HEK293 (cell line): ENCODE measurements around the gene KRTAP19-2.

ENCODE experiments used
- CTCF ChIA-PET: fragments of 350-600 bp; formaldehyde crosslinking; extraction: SDS; loops from one replicate; lab custom pipeline; 2021; ENCODE audit warnings: antibody characterized with exemption; lab: Yijun Ruan, JAX
- POLR2A ChIA-PET: fragments of 300-600 bp; formaldehyde crosslinking; extraction: SDS; loops from one replicate; lab custom pipeline; 2020; ENCODE audit warnings: antibody characterized with exemption, inconsistent platforms; lab: Yijun Ruan, JAX
- H3K27ac ChIP-seq: fragments of 200-500 bp; sonication (Bioruptor generic); 2 replicates; pipeline ENCODE4 v1.5.1; 2014; ENCODE audit warnings: low read depth, low read length, control low read depth, inconsistent platforms; ENCODE audit errors: extremely low read depth
- H3K36me3 ChIP-seq, 2 experiments: fragments of 200-500 bp in 1 of 2; sonication (Bioruptor generic) in 1 of 2; 1 replicate in 1 of 2; 2 replicates in 1 of 2; pipeline ENCODE4 v1.5.1; 2014 to 2017; ENCODE audit warnings: inconsistent platforms in 2 of 2, low read length in 2 of 2; ENCODE audit not compliant: control insufficient read depth in 2 of 2, insufficient read depth in 1 of 2
- H3K4me1 ChIP-seq: fragments of 200-500 bp; sonication (Bioruptor generic); 2 replicates; pipeline ENCODE4 v1.5.1; 2014; ENCODE audit warnings: mild to moderate bottlenecking, low read length, inconsistent platforms; ENCODE audit not compliant: control insufficient read depth, insufficient read depth
- H3K4me3 ChIP-seq: 2 replicates; pipeline ENCODE4 v1.5.1; 2011; ENCODE audit warnings: low read depth, mild to moderate bottlenecking, control low read depth, low read length, moderate library complexity
- H3K9me3 ChIP-seq: fragments of 200-500 bp; sonication (Bioruptor generic); 2 replicates; pipeline ENCODE4 v1.5.1; 2014; ENCODE audit warnings: low read depth, low read length, inconsistent platforms; ENCODE audit not compliant: control insufficient read depth, insufficient read depth
- BCL11A ChIP-seq: fragments of 450-650 bp; formaldehyde crosslinking; IDR thresholded peaks from 2 replicates; pipeline ENCODE4 v1.5.1; 2016; ENCODE audit warnings: low read depth, missing biosample characterization, missing genetic modification characterization
- KLF10 ChIP-seq: fragments of 450-650 bp; IDR thresholded peaks from 2 replicates; pipeline ENCODE4 v1.5.1; 2018; ENCODE audit warnings: missing biosample characterization, mild to moderate bottlenecking, missing genetic modification characterization
- MEIS1 ChIP-seq: sonication (generic); formaldehyde crosslinking; IDR thresholded peaks from 2 replicates; pipeline ENCODE4 v1.8.1; 2022; ENCODE audit warnings: missing genetic modification reagents, mild to moderate bottlenecking, borderline replicate concordance
- SP7 ChIP-seq: fragments of 450-650 bp; formaldehyde crosslinking; IDR thresholded peaks from 2 replicates; pipeline ENCODE4 v1.5.1; 2016; ENCODE audit warnings: missing biosample characterization, missing genetic modification characterization
- ZNF112 ChIP-seq: fragments of 450-650 bp; formaldehyde crosslinking; IDR thresholded peaks from 2 replicates; pipeline ENCODE4 v1.5.0; 2017; ENCODE audit warnings: missing biosample characterization, missing genetic modification characterization
- ZNF169 ChIP-seq: fragments of 450-650 bp; formaldehyde crosslinking; IDR thresholded peaks from 2 replicates; pipeline ENCODE4 v1.5.1; 2016; ENCODE audit warnings: missing biosample characterization, missing genetic modification characterization
- ZNF274 ChIP-seq, 2 experiments: fragments of 200-500 bp in 1 of 2; fragments of 450-650 bp in 1 of 2; sonication (Bioruptor generic) in 1 of 2; formaldehyde crosslinking in 1 of 2; IDR thresholded peaks; 2 replicates each; pipeline versions ENCODE4 v1.5.1 to v1.6.1; 2014 to 2016; ENCODE audit warnings: borderline replicate concordance in 1 of 2, inconsistent platforms in 1 of 2, low read length in 1 of 2, missing biosample characterization in 1 of 2, missing genetic modification characterization in 1 of 2
- ZNF37A ChIP-seq: fragments of 450-650 bp; IDR thresholded peaks from 2 replicates; pipeline ENCODE4 v1.5.1; 2018; ENCODE audit warnings: missing biosample characterization, missing genetic modification characterization
- ZNF426 ChIP-seq: fragments of 450-650 bp; formaldehyde crosslinking; IDR thresholded peaks from 2 replicates; pipeline ENCODE4 v1.5.1; 2017; ENCODE audit warnings: missing biosample characterization, missing genetic modification characterization, mild to moderate bottlenecking, inconsistent platforms, moderate library complexity
- ZNF530 ChIP-seq: fragments of 450-650 bp; formaldehyde crosslinking; IDR thresholded peaks from 2 replicates; pipeline ENCODE4 v1.5.1; 2016; ENCODE audit warnings: low read depth, missing biosample characterization, missing genetic modification characterization
- ZNF658 ChIP-seq: fragments of 450-650 bp; formaldehyde crosslinking; IDR thresholded peaks from 2 replicates; pipeline ENCODE4; 2016; ENCODE audit warnings: missing biosample characterization, missing genetic modification characterization
- ZNF76 ChIP-seq: fragments of 450-650 bp; formaldehyde crosslinking; IDR thresholded peaks from 2 replicates; pipeline ENCODE4; 2016; ENCODE audit warnings: low read depth, missing biosample characterization, missing genetic modification characterization, borderline replicate concordance
- ZSCAN16 ChIP-seq: fragments of 450-650 bp; formaldehyde crosslinking; IDR thresholded peaks from 2 replicates; pipeline ENCODE4 v1.5.1; 2016; ENCODE audit warnings: missing biosample characterization, missing genetic modification characterization
- ZXDB ChIP-seq: fragments of 450-650 bp; formaldehyde crosslinking; IDR thresholded peaks from 2 replicates; pipeline ENCODE4 v1.5.1; 2016; ENCODE audit warnings: missing biosample characterization, missing genetic modification characterization
- TF ChIP-seq, protein P1 (sequence below): fragments of 450-650 bp; formaldehyde crosslinking; IDR thresholded peaks from 2 replicates; pipeline ENCODE4 v1.5.1; 2017; ENCODE audit warnings: missing biosample characterization, missing genetic modification characterization
- TF ChIP-seq, protein P2 (sequence below): fragments of 450-650 bp; formaldehyde crosslinking; IDR thresholded peaks from 2 replicates; pipeline ENCODE4 v1.5.1; 2016; ENCODE audit warnings: missing biosample characterization, missing genetic modification characterization
- TF ChIP-seq, protein P3 (sequence below): fragments of 450-650 bp; formaldehyde crosslinking; conservative IDR thresholded peaks from 2 replicates; pipeline ENCODE4 v1.5.1; 2016; ENCODE audit warnings: low read depth, missing biosample characterization, missing genetic modification characterization
- TF ChIP-seq, protein P4 (sequence below): fragments of 450-650 bp; formaldehyde crosslinking; IDR thresholded peaks from 2 replicates; pipeline ENCODE4 v1.5.1; 2016; ENCODE audit warnings: missing biosample characterization, missing genetic modification characterization, borderline replicate concordance
- TF ChIP-seq, protein P5 (sequence below): fragments of 450-650 bp; formaldehyde crosslinking; IDR thresholded peaks from 2 replicates; pipeline ENCODE4 v1.5.1; 2016; ENCODE audit warnings: missing biosample characterization, missing genetic modification characterization, low read depth

KRTAP19-2 gene

DNA sequence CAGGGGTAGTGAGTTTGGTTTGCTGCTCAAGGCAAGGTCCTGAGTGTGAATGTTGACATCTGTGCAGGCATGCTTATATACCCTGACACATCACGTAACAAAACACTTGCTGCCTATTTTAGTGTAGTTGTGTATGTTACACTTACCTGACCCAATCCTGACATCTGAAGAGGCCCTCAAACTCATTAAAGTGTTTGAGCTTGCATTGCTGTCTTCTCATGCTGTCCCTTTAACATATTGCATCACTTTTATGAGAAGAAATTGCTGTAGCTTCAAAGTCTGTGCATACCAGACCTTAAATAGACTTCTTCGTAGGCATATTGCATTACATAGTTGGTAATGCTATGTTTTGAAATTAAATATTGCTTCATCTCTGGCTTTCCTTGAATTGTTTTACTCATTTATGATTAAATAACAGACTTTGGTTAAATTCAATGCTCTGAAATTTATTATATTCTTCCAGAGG lies 4.8 kb upstream of the KRTAP19-2 start, which contains the start of gene KRTAP19-3:
TSS of gene KRTAP19-3 (minus strand) at position 51 of the 466 bp plus-strand sequence. CDS start 56 bp downstream, outside the sequence.
- ChIA-PET POLR2A (interaction anchor here (0.7 kb wide), 1 partner anchor 1067 kb away, joined by 3 read pairs; no protein-coding TSS in a partner anchor), CTCF (interaction anchor here (0.6 to 0.7 kb wide), 2 partner anchors 28 to 599 kb away, joined by 4 read pairs; no protein-coding TSS in a partner anchor)
- TF ChIP-seq ZSCAN16 (tag by site-specific recombination) (no peak), MEIS1 (no peak), ZNF76 (tag by site-specific recombination) (no peak), ZNF658 (tag by site-specific recombination) (no peak), ZNF169 (no peak), ZNF274 (IDR thresholded peaks at IDR 0.05; ENCODE audit: low read length) (no peak), ZNF274 (tag by site-specific recombination; IDR thresholded peaks at IDR 0.05; ENCODE audit: borderline replicate concordance) (no peak), ZNF530 (tag by site-specific recombination) (no peak), ZNF426 (tag by site-specific recombination) (no peak), BCL11A (tag by site-specific recombination) (no peak), ZNF112 (tag by site-specific recombination) (no peak), KLF10 (no peak), SP7 (tag by site-specific recombination) (no peak), ZNF37A (tag by site-specific recombination) (no peak), ZXDB (tag by site-specific recombination) (no peak)
- TF ChIP-seq, protein P1, sequence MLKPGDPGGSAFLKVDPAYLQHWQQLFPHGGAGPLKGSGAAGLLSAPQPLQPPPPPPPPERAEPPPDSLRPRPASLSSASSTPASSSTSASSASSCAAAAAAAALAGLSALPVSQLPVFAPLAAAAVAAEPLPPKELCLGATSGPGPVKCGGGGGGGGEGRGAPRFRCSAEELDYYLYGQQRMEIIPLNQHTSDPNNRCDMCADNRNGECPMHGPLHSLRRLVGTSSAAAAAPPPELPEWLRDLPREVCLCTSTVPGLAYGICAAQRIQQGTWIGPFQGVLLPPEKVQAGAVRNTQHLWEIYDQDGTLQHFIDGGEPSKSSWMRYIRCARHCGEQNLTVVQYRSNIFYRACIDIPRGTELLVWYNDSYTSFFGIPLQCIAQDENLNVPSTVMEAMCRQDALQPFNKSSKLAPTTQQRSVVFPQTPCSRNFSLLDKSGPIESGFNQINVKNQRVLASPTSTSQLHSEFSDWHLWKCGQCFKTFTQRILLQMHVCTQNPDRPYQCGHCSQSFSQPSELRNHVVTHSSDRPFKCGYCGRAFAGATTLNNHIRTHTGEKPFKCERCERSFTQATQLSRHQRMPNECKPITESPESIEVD (tag by site-specific recombination): no peak
- TF ChIP-seq, protein P2, sequence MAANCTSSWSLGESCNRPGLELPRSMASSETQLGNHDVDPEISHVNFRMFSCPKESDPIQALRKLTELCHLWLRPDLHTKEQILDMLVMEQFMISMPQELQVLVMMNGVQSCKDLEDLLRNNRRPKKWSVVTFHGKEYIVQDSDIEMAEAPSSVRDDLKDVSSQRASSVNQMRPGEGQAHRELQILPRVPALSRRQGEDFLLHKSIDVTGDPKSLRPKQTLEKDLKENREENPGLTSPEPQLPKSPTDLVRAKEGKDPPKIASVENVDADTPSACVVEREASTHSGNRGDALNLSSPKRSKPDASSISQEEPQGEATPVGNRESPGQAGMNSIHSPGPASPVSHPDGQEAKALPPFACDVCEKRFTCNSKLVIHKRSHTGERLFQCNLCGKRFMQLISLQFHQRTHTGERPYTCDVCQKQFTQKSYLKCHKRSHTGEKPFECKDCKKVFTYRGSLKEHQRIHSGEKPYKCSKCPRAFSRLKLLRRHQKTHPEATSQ (tag by site-specific recombination): no peak
- TF ChIP-seq, protein P3, sequence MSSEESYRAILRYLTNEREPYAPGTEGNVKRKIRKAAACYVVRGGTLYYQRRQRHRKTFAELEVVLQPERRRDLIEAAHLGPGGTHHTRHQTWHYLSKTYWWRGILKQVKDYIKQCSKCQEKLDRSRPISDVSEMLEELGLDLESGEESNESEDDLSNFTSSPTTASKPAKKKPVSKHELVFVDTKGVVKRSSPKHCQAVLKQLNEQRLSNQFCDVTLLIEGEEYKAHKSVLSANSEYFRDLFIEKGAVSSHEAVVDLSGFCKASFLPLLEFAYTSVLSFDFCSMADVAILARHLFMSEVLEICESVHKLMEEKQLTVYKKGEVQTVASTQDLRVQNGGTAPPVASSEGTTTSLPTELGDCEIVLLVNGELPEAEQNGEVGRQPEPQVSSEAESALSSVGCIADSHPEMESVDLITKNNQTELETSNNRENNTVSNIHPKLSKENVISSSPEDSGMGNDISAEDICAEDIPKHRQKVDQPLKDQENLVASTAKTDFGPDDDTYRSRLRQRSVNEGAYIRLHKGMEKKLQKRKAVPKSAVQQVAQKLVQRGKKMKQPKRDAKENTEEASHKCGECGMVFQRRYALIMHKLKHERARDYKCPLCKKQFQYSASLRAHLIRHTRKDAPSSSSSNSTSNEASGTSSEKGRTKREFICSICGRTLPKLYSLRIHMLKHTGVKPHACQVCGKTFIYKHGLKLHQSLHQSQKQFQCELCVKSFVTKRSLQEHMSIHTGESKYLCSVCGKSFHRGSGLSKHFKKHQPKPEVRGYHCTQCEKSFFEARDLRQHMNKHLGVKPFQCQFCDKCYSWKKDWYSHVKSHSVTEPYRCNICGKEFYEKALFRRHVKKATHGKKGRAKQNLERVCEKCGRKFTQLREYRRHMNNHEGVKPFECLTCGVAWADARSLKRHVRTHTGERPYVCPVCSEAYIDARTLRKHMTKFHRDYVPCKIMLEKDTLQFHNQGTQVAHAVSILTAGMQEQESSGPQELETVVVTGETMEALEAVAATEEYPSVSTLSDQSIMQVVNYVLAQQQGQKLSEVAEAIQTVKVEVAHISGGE (tag by site-specific recombination): no peak
- TF ChIP-seq, protein P4, sequence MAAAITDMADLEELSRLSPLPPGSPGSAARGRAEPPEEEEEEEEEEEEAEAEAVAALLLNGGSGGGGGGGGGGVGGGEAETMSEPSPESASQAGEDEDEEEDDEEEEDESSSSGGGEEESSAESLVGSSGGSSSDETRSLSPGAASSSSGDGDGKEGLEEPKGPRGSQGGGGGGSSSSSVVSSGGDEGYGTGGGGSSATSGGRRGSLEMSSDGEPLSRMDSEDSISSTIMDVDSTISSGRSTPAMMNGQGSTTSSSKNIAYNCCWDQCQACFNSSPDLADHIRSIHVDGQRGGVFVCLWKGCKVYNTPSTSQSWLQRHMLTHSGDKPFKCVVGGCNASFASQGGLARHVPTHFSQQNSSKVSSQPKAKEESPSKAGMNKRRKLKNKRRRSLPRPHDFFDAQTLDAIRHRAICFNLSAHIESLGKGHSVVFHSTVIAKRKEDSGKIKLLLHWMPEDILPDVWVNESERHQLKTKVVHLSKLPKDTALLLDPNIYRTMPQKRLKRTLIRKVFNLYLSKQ: no peak
- TF ChIP-seq, protein P5, sequence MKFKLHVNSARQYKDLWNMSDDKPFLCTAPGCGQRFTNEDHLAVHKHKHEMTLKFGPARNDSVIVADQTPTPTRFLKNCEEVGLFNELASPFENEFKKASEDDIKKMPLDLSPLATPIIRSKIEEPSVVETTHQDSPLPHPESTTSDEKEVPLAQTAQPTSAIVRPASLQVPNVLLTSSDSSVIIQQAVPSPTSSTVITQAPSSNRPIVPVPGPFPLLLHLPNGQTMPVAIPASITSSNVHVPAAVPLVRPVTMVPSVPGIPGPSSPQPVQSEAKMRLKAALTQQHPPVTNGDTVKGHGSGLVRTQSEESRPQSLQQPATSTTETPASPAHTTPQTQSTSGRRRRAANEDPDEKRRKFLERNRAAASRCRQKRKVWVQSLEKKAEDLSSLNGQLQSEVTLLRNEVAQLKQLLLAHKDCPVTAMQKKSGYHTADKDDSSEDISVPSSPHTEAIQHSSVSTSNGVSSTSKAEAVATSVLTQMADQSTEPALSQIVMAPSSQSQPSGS: no peak
- no peak within 1 kb of the TSS for H3K27ac ChIP-seq
- H3K36me3 ChIP-seq: no peaks in the 10 kb centered on the region
- H3K4me3 ChIP-seq: no peak within 1 kb of the TSS
- H3K4me1 ChIP-seq: no peaks in the 10 kb centered on the region
- no peaks in the 10 kb centered on the region for H3K9me3 ChIP-seq
